B cell (primary cell): ENCODE results near the gene GALNT18. TPM values are rescaled to one million over a fixed set of nuclear protein-coding genes. Genes with fewer than 3 reads are reported as not detected.

Experiments
- ATAC-seq: fragments of 200-7000 bp; cut with Tn5 transposase; one replicate; pipeline ENCODE4 v1.10.0; 2021; ENCODE audit warnings: low read depth, mild to moderate bottlenecking, moderate number of reproducible peaks, moderate library complexity
- CTCF ChIA-PET: fragments of 350-600 bp; sonication (Branson Sonifier 250); formaldehyde crosslinking; loops from one replicate; lab custom pipeline; 2021; ENCODE audit warnings: antibody characterized with exemption, inconsistent platforms; lab: Charles Lee
- POLR2A ChIA-PET: fragments of 350-600 bp; sonication (Branson Sonifier 250); formaldehyde crosslinking; loops from one replicate; lab custom pipeline; 2021; ENCODE audit warnings: antibody characterized with exemption; lab: Charles Lee
- DNase-seq: peaks from one replicate; pipeline ENCODE4 v3.0.0; 2013
- H2AFZ ChIP-seq: 2 replicates; pipeline ENCODE4 v1.6.1; 2012; ENCODE audit warnings: mild to moderate bottlenecking, low read depth, low read length; ENCODE audit not compliant: insufficient read depth, poor library complexity, severe bottlenecking
- H3K27ac ChIP-seq, 2 donors: 1 replicate in 1 of 2; 2 replicates in 1 of 2; pipeline ENCODE4 v1.5.1; 2012 to 2013; ENCODE audit warnings: low read length in 2 of 2, mild to moderate bottlenecking in 2 of 2, moderate library complexity in 1 of 2
- H3K27me3 ChIP-seq, 4 experiments: fragments of 200-600 bp in 1 of 4; sonication (generic) in 1 of 4; replicated peaks in 1 of 4; 1 replicate in 2 of 4; 2 replicates in 2 of 4; pipeline versions ENCODE4 v1.6.1 to v1.7.0; 2013 to 2016; ENCODE audit warnings: low read length in 3 of 4, mild to moderate bottlenecking in 2 of 4, mixed read lengths in 1 of 4, moderate library complexity in 1 of 4; ENCODE audit not compliant: insufficient read depth in 4 of 4, control insufficient read depth in 3 of 4; ENCODE audit errors: control extremely low read depth in 1 of 4
- H3K36me3 ChIP-seq, 2 experiments: replicated peaks in 1 of 2; 1 replicate in 1 of 2; 2 replicates in 1 of 2; pipeline versions ENCODE4 v1.6.1 to v1.7.1; 2013; ENCODE audit warnings: low read length in 1 of 2; ENCODE audit not compliant: insufficient read depth in 2 of 2, control insufficient read depth in 1 of 2; ENCODE audit errors: control extremely low read depth in 1 of 2, extremely low read depth in 1 of 2
- H3K4me1 ChIP-seq, 2 donors: fragments of 200-600 bp in 1 of 2; sonication (generic) in 1 of 2; 1 replicate in 1 of 2; 2 replicates in 1 of 2; pipeline versions ENCODE4 v1.5.1 to v1.6.1; 2013 to 2017; ENCODE audit warnings: low read length in 2 of 2; ENCODE audit not compliant: control insufficient read depth in 2 of 2, insufficient read depth in 2 of 2
- H3K4me2 ChIP-seq: replicated peaks from 2 replicates; pipeline ENCODE3; 2012; ENCODE audit warnings: mild to moderate bottlenecking, low read depth, low read length; ENCODE audit not compliant: poor library complexity, severe bottlenecking
- H3K4me3 ChIP-seq, 5 experiments: fragments of 200-600 bp in 1 of 5; sonication (generic) in 1 of 5; 1 replicate in 3 of 5; 2 replicates in 2 of 5; pipeline versions ENCODE4 v1.5.1 to v1.7.0; 2011 to 2016; ENCODE audit warnings: low read length in 4 of 5, mild to moderate bottlenecking in 4 of 5, low read depth in 2 of 5, control low read depth in 1 of 5, moderate library complexity in 1 of 5; ENCODE audit not compliant: insufficient read depth in 1 of 5; ENCODE audit errors: control extremely low read depth in 1 of 5, extremely low read depth in 1 of 5
- H3K79me2 ChIP-seq: fragments of 200-600 bp; sonication (generic); one replicate; pipeline ENCODE4 v1.6.0; 2016; ENCODE audit warnings: low read length; ENCODE audit not compliant: control insufficient read depth, insufficient read depth
- H3K9ac ChIP-seq: fragments of 200-600 bp; sonication (generic); 2 replicates; pipeline ENCODE4 v1.6.1; 2017; ENCODE audit warnings: mild to moderate bottlenecking, low read length, moderate library complexity
- H3K9me3 ChIP-seq, 3 donors: one replicate each; pipeline versions ENCODE4 v1.6.1 to v1.7.1; 2013; ENCODE audit warnings: low read length in 2 of 3; ENCODE audit not compliant: control insufficient read depth in 2 of 3, insufficient read depth in 1 of 3; ENCODE audit errors: control extremely low read depth in 1 of 3
- H4K20me1 ChIP-seq: 2 replicates; pipeline ENCODE4 v1.6.0; 2012; ENCODE audit warnings: mild to moderate bottlenecking, low read length; ENCODE audit not compliant: insufficient read depth, control insufficient read depth, poor library complexity, severe bottlenecking
- H3K27ac Mint-ChIP-seq: one replicate; pipeline ENCODE4 v1.8.0; 2021; ENCODE audit warnings: mixed read lengths
- H3K27me3 Mint-ChIP-seq: one replicate; pipeline ENCODE4 v1.8.0; 2021; ENCODE audit warnings: mixed read lengths
- H3K4me1 Mint-ChIP-seq: one replicate; pipeline ENCODE4 v1.8.0; 2021; ENCODE audit warnings: mixed read lengths
- H3K4me3 Mint-ChIP-seq: one replicate; pipeline ENCODE4 v1.8.0; 2021; ENCODE audit warnings: mixed read lengths
- H3K9me3 Mint-ChIP-seq: one replicate; pipeline ENCODE4 v1.8.0; 2022; ENCODE audit warnings: mixed read lengths; ENCODE audit not compliant: insufficient read depth
- EZH2 ChIP-seq: IDR thresholded peaks from 2 replicates; pipeline ENCODE4 v1.6.1; 2012; ENCODE audit warnings: borderline replicate concordance, low read depth, mild to moderate bottlenecking, moderate library complexity, low read length; ENCODE audit not compliant: insufficient read depth, poor library complexity, severe bottlenecking
- WGBS: methylation state at CpG from one replicate; pipeline ENCODE4 v1.1.5; 2013; ENCODE audit warnings: missing lambda C conversion rate; ENCODE audit not compliant: insufficient coverage; 5-methylcytosine and 5-hydroxymethylcytosine counted together
- intact Hi-C: fragments of 100-400 bp; cut with micrococcal nuclease; formaldehyde crosslinking; loops from one replicate; pipeline ENCODE4 v1.10.0; 2022
- polyA plus RNA-seq: library from polyadenylated mRNA; depleted of rRNA; stranded (reverse); fragments of >200 nt; gene quantifications from 2 replicates; pipeline ENCODE4 v1.2.3, GENCODE V29; 2012
- total RNA-seq, 2 donors: library from RNA; stranded (reverse); fragments of 120-200 nt in 1 of 2; gene quantifications; 1 replicate in 1 of 2; 2 replicates in 1 of 2; pipeline versions ENCODE4 v1.2.3 to v1.2.4, GENCODE V29; 2013 to 2022
- TF ChIP-seq, protein P1 (sequence below): fragments of 200-600 bp; IDR thresholded peaks from one replicate; pipeline ENCODE4 v1.8.0; 2022; ENCODE audit warnings: antibody characterized with exemption, mild to moderate bottlenecking

Gene GALNT18
- total and polyA plus RNA-seq, 2 donors (not counting 1 experiment from before 2014, with no cell fraction given) = not detected

DNA sequence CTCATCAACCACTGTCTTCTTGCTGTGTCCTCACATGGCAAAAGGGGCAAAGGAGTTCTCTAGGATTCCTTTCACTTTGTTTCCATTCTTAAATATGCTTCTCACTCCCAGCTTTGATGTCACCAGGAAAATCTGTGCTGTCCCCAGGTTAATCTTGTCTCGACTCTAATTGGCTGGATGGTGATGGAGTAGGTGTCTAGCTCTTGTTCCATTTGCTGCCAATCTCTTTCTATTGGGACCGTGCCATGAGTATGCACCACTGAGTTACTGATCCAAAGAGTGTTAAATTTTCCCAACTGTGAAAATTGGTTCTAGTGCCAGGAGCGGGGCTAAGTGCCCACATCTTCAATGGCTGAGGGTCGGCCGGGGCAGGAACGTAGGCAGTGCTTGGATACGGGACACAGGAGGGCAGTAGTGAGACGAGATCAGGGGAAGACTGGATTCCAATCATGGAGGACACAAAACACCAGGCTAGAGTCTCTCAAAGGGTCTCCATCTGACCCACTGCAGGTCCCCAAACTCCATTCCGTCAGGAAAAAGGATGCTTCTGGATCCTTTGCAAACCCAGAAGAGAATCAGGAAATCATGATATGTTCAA, 221.1 kb downstream of the GALNT18 start:
- no peak overlapping the region for H3K4me3 Mint-ChIP-seq
- no peaks in the 10 kb centered on the region for H3K4me1 Mint-ChIP-seq
- Histone ChIP-seq H3K4me3 (no peak overlapping the region), H3K4me2 (no peak overlapping the region), H3K27me3 (no peaks in the 10 kb centered on the region), H3K9ac (no peak overlapping the region), H3K36me3 (no peaks in the 10 kb centered on the region), H2AFZ (no peak overlapping the region), H3K9me3 (no peaks in the 10 kb centered on the region), H3K79me2 (no peaks in the 10 kb centered on the region), H4K20me1 (no peaks in the 10 kb centered on the region), H3K4me1 (no peaks in the 10 kb centered on the region), H3K27ac (no peak overlapping the region)
- intact Hi-C loops = no loop called here
- no peaks in the 10 kb centered on the region for H3K9me3 Mint-ChIP-seq
- WGBS = 79% methylated on average over 8 of the region's 9 CpGs
- no peak for TF ChIP-seq EZH2
- ChIA-PET CTCF (no interaction called here), POLR2A (no interaction called here)
- peaks cover 4% of the 10 kb centered on the region for H3K27me3 Mint-ChIP-seq
- H3K27ac Mint-ChIP-seq = no peak overlapping the region
- no peak for ATAC-seq
- no peak for DNase-seq

DNA sequence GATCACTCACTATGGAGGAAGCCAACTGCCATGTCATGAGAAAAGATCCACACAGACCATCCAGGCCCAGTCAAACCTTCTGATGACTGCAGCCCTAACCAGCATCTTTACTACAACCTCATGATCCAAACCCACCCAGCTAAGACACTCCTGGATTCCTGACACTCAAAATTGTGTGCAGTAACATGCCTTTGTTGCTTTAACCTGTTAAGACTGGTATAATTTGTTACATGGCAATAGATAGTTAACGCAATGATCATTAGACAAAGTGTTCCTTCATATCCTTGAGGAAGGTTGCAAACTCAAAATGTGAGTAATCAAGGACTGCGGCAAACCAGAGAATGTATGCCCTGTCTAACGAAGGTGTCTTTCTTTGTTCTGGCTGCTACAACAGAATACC, 221.7 kb downstream of the GALNT18 start:
- no peaks in the 10 kb centered on the region for H3K4me1 ChIP-seq
- 91% methylated on average over 3 of the region's 3 CpGs for WGBS
- intact Hi-C loops = no loop called here
- H3K27me3 ChIP-seq = no peaks in the 10 kb centered on the region
- H3K9me3 ChIP-seq = no peaks in the 10 kb centered on the region
- H3K27ac ChIP-seq = no peak overlapping the region
- H3K4me3 Mint-ChIP-seq = no peak overlapping the region
- H4K20me1 ChIP-seq = no peaks in the 10 kb centered on the region
- H3K4me1 Mint-ChIP-seq = no peaks in the 10 kb centered on the region
- POLR2A ChIA-PET = no interaction called here
- no peaks in the 10 kb centered on the region for H3K9me3 Mint-ChIP-seq
- H3K36me3 ChIP-seq = no peaks in the 10 kb centered on the region
- H3K79me2 ChIP-seq = no peaks in the 10 kb centered on the region
- no peak overlapping the region for H3K9ac ChIP-seq
- H3K27me3 Mint-ChIP-seq = peaks cover 4% of the 10 kb centered on the region
- ATAC-seq (no peak), DNase-seq (no peak)
- no peak overlapping the region for H2AFZ ChIP-seq
- H3K4me2 ChIP-seq = no peak overlapping the region
- TF ChIP-seq, protein P1, sequence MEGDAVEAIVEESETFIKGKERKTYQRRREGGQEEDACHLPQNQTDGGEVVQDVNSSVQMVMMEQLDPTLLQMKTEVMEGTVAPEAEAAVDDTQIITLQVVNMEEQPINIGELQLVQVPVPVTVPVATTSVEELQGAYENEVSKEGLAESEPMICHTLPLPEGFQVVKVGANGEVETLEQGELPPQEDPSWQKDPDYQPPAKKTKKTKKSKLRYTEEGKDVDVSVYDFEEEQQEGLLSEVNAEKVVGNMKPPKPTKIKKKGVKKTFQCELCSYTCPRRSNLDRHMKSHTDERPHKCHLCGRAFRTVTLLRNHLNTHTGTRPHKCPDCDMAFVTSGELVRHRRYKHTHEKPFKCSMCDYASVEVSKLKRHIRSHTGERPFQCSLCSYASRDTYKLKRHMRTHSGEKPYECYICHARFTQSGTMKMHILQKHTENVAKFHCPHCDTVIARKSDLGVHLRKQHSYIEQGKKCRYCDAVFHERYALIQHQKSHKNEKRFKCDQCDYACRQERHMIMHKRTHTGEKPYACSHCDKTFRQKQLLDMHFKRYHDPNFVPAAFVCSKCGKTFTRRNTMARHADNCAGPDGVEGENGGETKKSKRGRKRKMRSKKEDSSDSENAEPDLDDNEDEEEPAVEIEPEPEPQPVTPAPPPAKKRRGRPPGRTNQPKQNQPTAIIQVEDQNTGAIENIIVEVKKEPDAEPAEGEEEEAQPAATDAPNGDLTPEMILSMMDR = no peak
- no peak for TF ChIP-seq EZH2
- H3K4me3 ChIP-seq = no peak overlapping the region
- CTCF ChIA-PET = no interaction called here
- H3K27ac Mint-ChIP-seq = no peak overlapping the region
